Activated naive CD8-positive, alpha-beta T cell treated with anti-CD3 and anti-CD28 coated beads, Interleukin-2, amount 50 U/mL, for 24 hours (primary cell): ENCODE data around the gene GLB1L3.
A peak's percentile ranks its signal among the peaks of the same experiment; 100 is the strongest.

Source experiments
- ATAC-seq: fragments of 150-1000 bp; cut with Tn5 transposase; one replicate; pipeline ENCODE4 v1.10.0; 2021
- DNase-seq: peaks from one replicate; pipeline ENCODE4 v3.0.0; 2021
- H3K27ac Mint-ChIP-seq: one replicate; pipeline ENCODE4 v1.8.0; 2021; ENCODE audit warnings: mild to moderate bottlenecking, mixed read lengths
- H3K27me3 Mint-ChIP-seq: one replicate; pipeline ENCODE4 v1.8.0; 2021; ENCODE audit warnings: mixed read lengths
- H3K36me3 Mint-ChIP-seq: one replicate; pipeline ENCODE4 v1.8.0; 2021; ENCODE audit warnings: low read depth, mixed read lengths
- H3K4me1 Mint-ChIP-seq: one replicate; pipeline ENCODE4 v1.8.0; 2021; ENCODE audit warnings: mixed read lengths
- H3K4me3 Mint-ChIP-seq: one replicate; pipeline ENCODE4 v1.8.0; 2021; ENCODE audit warnings: mild to moderate bottlenecking, moderate library complexity, mixed read lengths
- H3K9me3 Mint-ChIP-seq: one replicate; pipeline ENCODE4 v1.8.0; 2021; ENCODE audit warnings: mixed read lengths

Gene GLB1L3

DNA sequence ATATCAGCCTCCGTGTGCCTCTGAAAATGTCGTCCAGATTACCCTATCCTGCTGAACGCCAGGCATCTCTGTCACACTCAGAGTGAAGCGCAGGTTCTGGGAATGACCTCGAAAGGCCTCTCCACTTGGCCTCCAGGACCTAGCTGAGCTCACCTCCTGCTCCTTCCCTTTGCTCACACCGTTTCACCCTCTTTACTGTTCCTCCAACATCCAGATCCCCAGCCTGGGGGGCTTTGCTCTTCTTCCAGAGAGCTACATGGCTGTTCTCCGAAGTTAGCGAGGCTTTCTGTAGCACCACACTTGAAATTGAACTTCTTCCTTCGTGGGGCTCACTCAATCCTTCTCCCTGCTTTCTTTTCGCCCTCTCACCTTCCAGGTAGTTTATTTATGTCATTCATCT is 83.5 kb downstream of the GLB1L3 start:
- Mint-ChIP-seq H3K4me1 (peaks cover 4% of the 10 kb centered on the region), H3K27ac (no peak overlapping the region), H3K4me3 (no peak overlapping the region), H3K27me3 (peaks cover 15% of the 10 kb centered on the region), H3K9me3 (no peaks in the 10 kb centered on the region), H3K36me3 (peaks cover 9% of the 10 kb centered on the region)
- ATAC-seq (no peak), DNase-seq (no peak)

DNA sequence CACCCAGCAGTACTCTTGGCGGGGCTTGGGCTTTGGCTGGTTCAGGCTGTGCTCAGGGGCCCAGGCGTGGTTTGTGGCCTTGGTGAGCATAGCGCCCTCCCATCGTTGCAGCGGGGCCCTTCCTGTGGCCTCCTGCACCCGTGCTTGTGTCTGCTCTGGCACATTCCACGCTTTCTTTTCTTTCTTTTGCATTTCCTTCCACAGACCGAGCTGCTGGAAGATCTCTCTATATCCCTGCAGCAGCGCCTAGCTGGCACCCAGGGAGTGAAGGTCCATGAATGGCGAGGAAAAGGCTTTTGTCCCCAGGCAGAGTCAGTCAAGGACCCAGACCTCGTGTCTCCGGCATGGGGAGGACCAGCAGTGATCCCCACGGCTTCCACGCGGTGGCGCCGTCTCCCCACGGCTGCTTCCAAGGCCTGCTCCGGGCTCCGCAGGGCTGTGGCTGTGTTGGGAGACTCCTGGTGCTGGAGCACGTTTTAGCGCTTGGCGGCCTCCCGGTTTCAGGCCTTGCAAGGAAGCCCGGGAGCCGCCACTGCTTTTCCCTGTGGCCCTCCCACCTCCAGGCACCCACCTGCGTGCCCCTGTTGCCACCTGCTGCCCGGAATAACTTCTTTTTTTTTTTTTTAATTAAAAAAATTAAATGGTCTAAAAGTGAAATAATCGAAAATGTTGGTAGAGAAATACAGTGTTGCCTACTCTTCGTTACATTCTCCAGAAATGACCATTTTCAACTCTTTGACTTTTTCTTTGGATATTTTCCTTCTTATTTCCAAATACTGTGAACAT is 84.1 kb downstream of the GLB1L3 start:
- Mint-ChIP-seq H3K27me3 (peaks cover 11% of the 10 kb centered on the region), H3K27ac (no peak overlapping the region), H3K9me3 (no peaks in the 10 kb centered on the region), H3K4me1 (peaks cover 4% of the 10 kb centered on the region), H3K36me3 (peaks cover 8% of the 10 kb centered on the region), H3K4me3 (no peak overlapping the region)
- DNase-seq = peak; percentile 84
- peak; percentile 74 for ATAC-seq

DNA sequence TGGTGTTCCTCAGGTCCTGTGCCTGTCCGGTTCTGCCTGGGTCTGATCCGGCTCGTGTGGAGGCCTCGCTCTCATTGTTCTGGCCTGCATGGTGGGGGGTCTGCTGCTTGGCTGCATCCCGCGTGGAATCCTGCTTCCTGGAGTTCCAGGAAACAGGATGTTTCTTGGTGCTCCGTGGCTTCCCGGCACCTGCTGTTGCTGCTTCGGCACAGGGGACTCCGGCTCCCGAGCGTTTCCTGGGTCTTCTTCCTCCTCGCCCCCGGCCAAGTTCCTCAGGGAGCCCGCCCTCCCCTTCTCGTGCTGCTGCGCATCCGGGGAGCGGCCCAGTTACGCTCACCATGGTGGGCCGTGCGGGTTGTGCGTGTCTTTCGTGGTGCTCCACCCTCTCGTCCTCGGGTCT is 85.5 kb downstream of the GLB1L3 start:
- H3K9me3 Mint-ChIP-seq = no peaks in the 10 kb centered on the region
- H3K36me3 Mint-ChIP-seq = peaks cover 6% of the 10 kb centered on the region
- H3K4me1 Mint-ChIP-seq = peaks cover 4% of the 10 kb centered on the region
- H3K4me3 Mint-ChIP-seq = no peak overlapping the region
- DNase-seq (no peak), ATAC-seq (no peak)
- H3K27me3 Mint-ChIP-seq = peaks cover 11% of the 10 kb centered on the region
- no peak overlapping the region for H3K27ac Mint-ChIP-seq

DNA sequence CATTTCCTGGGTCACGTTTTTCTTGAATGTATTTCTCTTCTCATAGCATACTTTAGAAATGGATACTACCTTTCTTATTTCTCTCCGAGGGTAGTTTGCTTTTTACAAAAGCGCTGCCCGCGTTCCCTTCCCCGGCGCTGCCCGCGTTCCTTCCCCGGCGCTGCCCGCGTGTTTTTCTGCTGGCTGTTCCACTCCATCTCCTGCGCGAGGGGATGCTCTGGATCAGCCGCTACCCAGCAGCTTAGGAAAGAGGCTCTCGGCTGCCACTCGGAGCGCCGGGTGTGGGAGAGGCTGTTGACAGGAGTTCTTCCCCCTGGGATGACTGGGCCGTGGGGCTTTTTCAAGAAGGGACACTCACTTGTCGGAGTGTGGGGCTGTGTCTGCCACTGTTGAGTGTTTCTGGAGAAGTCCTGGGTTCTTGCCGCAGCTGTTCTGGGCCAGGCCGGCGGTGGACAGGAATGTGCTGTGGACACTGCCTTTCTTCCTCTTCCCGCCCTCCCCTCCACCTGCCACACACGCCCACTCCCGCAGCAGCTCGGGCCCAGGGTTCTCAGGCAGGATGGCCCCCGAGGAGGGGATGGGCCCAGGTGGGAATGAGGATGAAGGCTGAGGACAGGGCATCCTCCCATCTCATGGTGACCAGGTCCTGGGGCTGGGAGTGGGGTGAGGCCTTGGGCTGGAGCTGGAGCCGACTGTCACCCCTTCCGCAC is 86.2 kb downstream of the GLB1L3 start:
- no peak for DNase-seq
- peaks cover 4% of the 10 kb centered on the region for H3K4me1 Mint-ChIP-seq
- no peak overlapping the region for H3K27ac Mint-ChIP-seq
- H3K4me3 Mint-ChIP-seq = no peak overlapping the region
- no peak for ATAC-seq
- no peaks in the 10 kb centered on the region for H3K9me3 Mint-ChIP-seq
- peaks cover 6% of the 10 kb centered on the region for H3K36me3 Mint-ChIP-seq
- H3K27me3 Mint-ChIP-seq = peaks cover 11% of the 10 kb centered on the region

DNA sequence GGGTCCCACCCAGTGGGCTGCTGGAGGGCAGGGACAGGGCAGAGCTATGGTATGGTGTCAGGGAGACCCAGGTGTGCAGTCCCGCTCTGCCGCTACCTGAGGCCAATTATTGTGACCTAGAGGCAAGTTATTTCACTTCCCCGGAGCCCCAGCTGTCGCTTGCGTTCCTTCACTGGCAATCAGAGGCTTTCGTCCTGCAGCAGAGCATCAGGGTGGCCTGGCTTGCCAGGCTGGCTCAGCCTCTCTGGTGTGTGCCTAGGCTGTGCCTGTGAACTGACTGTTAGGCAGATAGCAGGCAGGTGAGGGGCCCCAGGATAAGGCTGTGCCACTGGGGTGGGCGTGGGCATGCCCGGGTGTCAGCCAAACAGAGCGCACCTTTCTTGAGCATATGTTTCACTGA is 87.0 kb downstream of the GLB1L3 start:
- peaks cover 11% of the 10 kb centered on the region for H3K27me3 Mint-ChIP-seq
- H3K36me3 Mint-ChIP-seq = peaks cover 3% of the 10 kb centered on the region
- H3K9me3 Mint-ChIP-seq = no peaks in the 10 kb centered on the region
- DNase-seq (no peak), ATAC-seq (no peak)
- H3K27ac Mint-ChIP-seq = no peak overlapping the region
- peaks cover 4% of the 10 kb centered on the region for H3K4me1 Mint-ChIP-seq
- H3K4me3 Mint-ChIP-seq = no peak overlapping the region

DNA sequence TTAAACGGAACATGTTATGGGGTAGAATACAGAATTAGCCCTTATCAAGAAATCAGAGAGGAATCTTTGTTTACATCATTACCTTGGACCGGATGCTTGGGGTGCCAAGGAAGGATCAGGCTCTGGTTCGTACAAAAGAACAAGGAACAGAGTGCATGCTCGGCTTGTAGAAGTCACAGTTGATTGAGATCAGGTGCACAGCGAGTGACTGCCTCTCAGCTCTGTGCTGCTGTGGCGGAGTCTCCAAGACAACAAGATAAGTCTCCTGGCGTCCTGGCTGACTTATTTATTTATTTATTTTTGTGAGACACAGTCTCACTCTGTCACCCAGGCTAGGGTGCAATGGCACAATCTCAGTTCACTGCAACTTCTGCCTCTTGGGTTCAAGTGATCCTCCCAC is 87.4 kb downstream of the GLB1L3 start:
- Mint-ChIP-seq H3K36me3 (peaks cover 3% of the 10 kb centered on the region), H3K27ac (no peak overlapping the region), H3K27me3 (peaks cover 11% of the 10 kb centered on the region), H3K4me1 (peaks cover 4% of the 10 kb centered on the region), H3K4me3 (no peak overlapping the region), H3K9me3 (no peaks in the 10 kb centered on the region)
- DNase-seq (no peak), ATAC-seq (no peak)

DNA sequence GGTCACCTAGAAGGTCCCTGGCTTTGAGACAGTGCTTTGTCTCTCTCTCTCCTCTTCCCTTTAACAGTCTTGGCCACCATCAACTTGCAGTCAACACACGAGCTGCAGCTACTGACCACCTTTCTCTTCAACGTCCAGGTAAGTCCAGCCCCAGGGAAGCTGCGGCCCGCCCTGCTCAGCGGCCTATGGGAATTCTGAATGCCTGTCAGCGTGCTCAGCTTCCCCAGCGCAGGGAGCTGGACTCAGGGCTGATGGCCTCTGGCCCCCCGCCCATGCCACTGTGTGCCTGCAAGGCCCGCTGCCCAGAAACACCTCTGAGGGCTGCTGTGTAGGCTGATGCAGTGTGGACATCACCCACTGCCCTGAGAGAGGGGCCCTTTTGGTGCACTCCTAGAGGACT is 88.1 kb downstream of the GLB1L3 start:
- Mint-ChIP-seq H3K36me3 (peaks cover 3% of the 10 kb centered on the region), H3K27me3 (peaks cover 11% of the 10 kb centered on the region), H3K4me1 (peaks cover 4% of the 10 kb centered on the region), H3K4me3 (no peak overlapping the region), H3K9me3 (no peaks in the 10 kb centered on the region), H3K27ac (no peak overlapping the region)
- DNase-seq (no peak), ATAC-seq (no peak)

DNA sequence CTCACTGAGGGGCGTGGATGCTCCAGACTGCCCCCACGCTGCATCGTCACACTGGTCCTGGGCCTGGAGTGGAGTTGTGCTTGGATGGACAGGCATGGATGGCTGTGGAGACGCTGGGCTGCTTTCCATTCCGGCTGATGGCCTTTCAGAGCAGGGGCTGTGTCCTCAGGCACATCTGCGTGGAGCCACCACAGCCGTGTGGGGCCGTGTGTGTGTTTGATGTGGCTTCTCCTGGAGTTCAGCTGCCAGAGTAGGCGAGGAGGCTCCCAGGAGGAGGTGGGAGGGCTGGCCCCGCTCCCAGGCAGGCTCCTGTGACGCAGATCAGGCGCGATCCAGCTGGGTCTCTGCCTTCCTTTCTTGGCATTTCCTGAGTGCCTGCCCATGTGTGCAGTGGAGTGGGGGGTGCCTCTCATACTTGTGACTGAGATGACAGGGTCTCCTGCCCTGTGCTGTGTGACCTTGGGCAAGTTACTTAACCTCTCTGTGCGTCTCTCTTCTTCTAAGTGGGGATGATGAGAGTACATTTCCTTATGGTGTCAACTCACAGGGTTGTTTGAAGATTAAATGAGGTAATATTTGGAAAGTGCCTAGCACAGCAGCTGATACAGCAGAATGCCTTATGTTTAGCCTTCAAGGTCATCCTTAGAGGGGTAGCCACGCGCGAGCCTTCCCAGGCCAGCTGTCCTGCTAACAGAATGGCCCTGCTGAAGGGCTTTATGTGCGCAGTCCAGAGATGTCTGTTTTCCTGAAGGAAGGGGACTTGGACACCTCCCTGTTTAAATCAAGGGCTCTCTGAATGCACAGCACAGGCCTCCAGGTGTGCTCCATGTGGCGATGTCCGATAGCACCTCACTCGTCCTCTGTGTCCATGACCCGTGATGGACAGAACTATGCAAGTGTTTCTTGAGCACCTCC is 89.1 kb downstream of the GLB1L3 start:
- Mint-ChIP-seq H3K4me1 (no peaks in the 10 kb centered on the region), H3K36me3 (no peaks in the 10 kb centered on the region), H3K9me3 (no peaks in the 10 kb centered on the region), H3K4me3 (no peak overlapping the region), H3K27ac (no peak overlapping the region), H3K27me3 (peaks cover 6% of the 10 kb centered on the region)
- ATAC-seq (no peak), DNase-seq (no peak)

DNA sequence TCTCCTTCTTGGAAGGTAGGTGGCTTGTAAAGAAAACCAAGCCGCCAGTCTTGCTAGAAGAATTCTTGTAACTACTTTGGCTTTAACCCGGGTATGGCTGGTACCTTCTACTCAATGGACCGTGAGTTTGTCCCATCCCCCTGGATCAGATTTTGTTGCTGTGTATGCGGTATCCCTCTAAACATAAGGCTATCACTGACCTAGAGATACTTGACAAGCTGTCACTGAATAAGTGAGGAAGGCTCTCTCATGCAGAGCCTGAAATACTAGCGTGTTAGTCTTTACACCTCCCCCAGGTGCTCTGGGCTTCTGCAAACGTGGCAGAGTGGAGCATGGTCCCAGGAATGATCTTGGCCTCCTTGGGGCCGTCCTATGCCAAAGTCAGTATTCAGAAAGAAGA is 90.1 kb downstream of the GLB1L3 start:
- no peaks in the 10 kb centered on the region for H3K9me3 Mint-ChIP-seq
- H3K27ac Mint-ChIP-seq = no peak overlapping the region
- DNase-seq (no peak), ATAC-seq (no peak)
- H3K4me3 Mint-ChIP-seq = no peak overlapping the region
- peaks cover 4% of the 10 kb centered on the region for H3K27me3 Mint-ChIP-seq
- no peaks in the 10 kb centered on the region for H3K36me3 Mint-ChIP-seq
- H3K4me1 Mint-ChIP-seq = no peaks in the 10 kb centered on the region

DNA sequence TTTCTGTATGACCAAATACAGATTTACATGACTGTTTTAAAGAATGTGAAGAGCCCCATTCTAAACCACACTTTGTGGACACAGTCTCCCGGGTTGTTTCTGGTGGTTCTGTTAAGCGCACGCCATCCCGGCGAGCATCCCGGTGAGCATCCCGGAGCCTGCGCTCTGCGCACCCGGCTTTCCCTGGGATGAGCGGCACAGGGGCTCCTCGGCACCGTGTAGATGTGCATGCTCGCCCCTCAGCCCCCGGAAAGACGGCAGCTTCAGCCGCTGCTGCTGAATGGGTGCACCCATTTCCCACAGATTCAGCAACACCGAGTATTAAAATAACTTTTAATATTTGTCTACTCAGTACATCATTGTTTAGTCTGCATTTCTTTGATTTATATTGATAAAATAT is 91.6 kb downstream of the GLB1L3 start:
- no peaks in the 10 kb centered on the region for H3K36me3 Mint-ChIP-seq
- no peaks in the 10 kb centered on the region for H3K4me1 Mint-ChIP-seq
- no peaks in the 10 kb centered on the region for H3K27me3 Mint-ChIP-seq
- no peaks in the 10 kb centered on the region for H3K9me3 Mint-ChIP-seq
- ATAC-seq (no peak), DNase-seq (no peak)
- no peak overlapping the region for H3K4me3 Mint-ChIP-seq
- no peak overlapping the region for H3K27ac Mint-ChIP-seq
